ENCODE results near the gene CYTL1. TPM values are rescaled to one million over a fixed set of nuclear protein-coding genes. Genes with fewer than 3 reads are reported as not detected.

CYTL1 gene
- total and polyA plus RNA-seq, 2 of the 4 experiments (the other 2 are of a cell fraction): 1.3 to 7.4 TPM

DNA sequence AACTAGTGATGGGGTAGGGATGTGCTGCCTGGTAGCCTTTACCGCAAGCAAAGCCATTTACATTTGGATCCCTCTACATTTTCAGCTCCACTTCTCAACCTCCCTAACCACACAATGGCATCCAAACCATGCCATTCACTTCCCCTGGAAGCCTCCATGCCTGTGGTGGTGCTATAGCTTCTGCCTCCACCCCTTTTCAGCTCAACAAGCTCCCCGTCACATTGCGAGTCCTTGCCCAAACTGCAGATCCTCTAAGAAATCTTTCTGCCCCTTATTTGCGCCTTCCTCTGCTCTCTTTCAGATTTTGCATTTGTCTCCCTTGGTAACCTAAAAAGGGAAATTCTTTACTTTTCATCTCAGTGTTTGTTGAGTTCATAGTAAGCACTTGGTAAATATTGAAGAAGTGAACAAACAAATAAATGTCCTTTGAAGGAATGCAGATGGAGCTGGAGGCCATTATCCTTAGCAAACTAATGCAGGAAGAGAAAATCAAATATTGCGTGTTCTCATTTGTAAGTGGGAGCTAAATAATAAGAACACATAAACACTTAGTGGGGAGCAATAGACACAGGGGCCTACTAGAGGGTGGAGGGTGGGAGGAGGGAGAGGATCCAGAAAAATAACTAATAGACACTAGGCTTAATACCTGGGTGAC is 6.9 kb downstream of the CYTL1 start:
- 100% methylated on average over 2 of the region's 5 CpGs; no CpG with 5 or more reads in 1 of the 2 experiments for WGBS, 2 experiments (ENCODE audit: extremely low coverage in 2 of 2, insufficient read length in 1 of 2)
- no peak overlapping the region for H2AK5ac ChIP-seq (ENCODE audit: low read depth, low read length)
- BruUV-seq (replicated peaks): no TSS peak
- H3K4me3 ChIP-seq (ENCODE audit: insufficient read depth, low read depth, low read length): no peak overlapping the region
- no peak overlapping the region for H4K91ac ChIP-seq (ENCODE audit: insufficient read depth, low read depth, low read length)
- no peak overlapping the region for H2BK5ac ChIP-seq (ENCODE audit: low read depth, low read length, poor library complexity, severe bottlenecking)
- no peak overlapping the region for H3K56ac ChIP-seq (ENCODE audit: extremely low read depth, insufficient read depth, low read length)
- H3K27me3 ChIP-seq (ENCODE audit: control insufficient read depth, insufficient read depth, low read length): peaks cover 40% of the 10 kb centered on the region
- CTCF ChIA-PET: no interaction called here
- no peaks in the 10 kb centered on the region; the same call in 1 of the 2 replicates for H3K4me1 ChIP-seq (ENCODE audit: control insufficient read depth, insufficient read depth, low read length)
- DNase-seq (no peak), ATAC-seq (ENCODE audit: low read depth) (no peak)
- no peak overlapping the region for H3K18ac ChIP-seq (ENCODE audit: low read depth, low read length)
- no peak overlapping the region for H2BK120ac ChIP-seq (ENCODE audit: low read depth, low read length)
- H3K79me1 ChIP-seq (ENCODE audit: low read depth in 1 of 2, low read length in 2 of 2): no peaks in the 10 kb centered on the region
- no peak overlapping the region for H3K27ac ChIP-seq (ENCODE audit: insufficient read depth, low read length)
- peaks cover 4% of the 10 kb centered on the region; the same call in 1 of the 2 replicates for H3K9me3 ChIP-seq (ENCODE audit: control insufficient read depth, insufficient read depth, low read length)
- no peak overlapping the region for H2BK15ac ChIP-seq (ENCODE audit: low read depth, low read length)
- H3K14ac ChIP-seq (replicated peaks; ENCODE audit: low read depth, low read length): no peak overlapping the region
- H3K23ac ChIP-seq (ENCODE audit: low read depth, low read length): no peak overlapping the region
- H2AK9ac ChIP-seq (replicated peaks; ENCODE audit: low read depth, low read length, poor library complexity): no peak overlapping the region
- no peak overlapping the region for H2BK20ac ChIP-seq (ENCODE audit: low read depth, low read length)
- H3K4me2 ChIP-seq (ENCODE audit: low read depth, low read length): no peak overlapping the region
- POLR2A ChIA-PET (ENCODE audit: unreplicated experiment): no interaction called here
- TF ChIP-seq RFX5 (IDR thresholded peaks at IDR 0.05; ENCODE audit: low read depth, low read length) (no peak), MAFK (IDR thresholded peaks at IDR 0.05; ENCODE audit: low read depth, low read length) (no peak), POLR2A (IDR thresholded peaks at IDR 0.05; ENCODE audit: low read depth, low read length) (no peak), CHD1 (IDR thresholded peaks at IDR 0.05; ENCODE audit: low read depth, low read length) (no peak), BHLHE40 (IDR thresholded peaks at IDR 0.05; ENCODE audit: low read depth, low read length) (no peak), FOS (IDR thresholded peaks at IDR 0.05; ENCODE audit: low read depth, low read length) (no peak), RAD21 (IDR thresholded peaks at IDR 0.05; ENCODE audit: low read length) (no peak), MXI1 (IDR thresholded peaks at IDR 0.05; ENCODE audit: borderline replicate concordance, low read depth, low read length) (no peak), CEBPB (IDR thresholded peaks at IDR 0.05; ENCODE audit: low read depth, low read length) (no peak), RCOR1 (IDR thresholded peaks at IDR 0.05; ENCODE audit: insufficient replicate concordance, low read length) (no peak), MAZ (IDR thresholded peaks at IDR 0.05; ENCODE audit: borderline replicate concordance, low read depth, low read length) (no peak), SMC3 (IDR thresholded peaks at IDR 0.05; ENCODE audit: low read depth, low read length) (no peak), NFE2L2 (IDR thresholded peaks at IDR 0.05; ENCODE audit: low read depth, low read length) (no peak)
- TF ChIP-seq, protein P1, sequence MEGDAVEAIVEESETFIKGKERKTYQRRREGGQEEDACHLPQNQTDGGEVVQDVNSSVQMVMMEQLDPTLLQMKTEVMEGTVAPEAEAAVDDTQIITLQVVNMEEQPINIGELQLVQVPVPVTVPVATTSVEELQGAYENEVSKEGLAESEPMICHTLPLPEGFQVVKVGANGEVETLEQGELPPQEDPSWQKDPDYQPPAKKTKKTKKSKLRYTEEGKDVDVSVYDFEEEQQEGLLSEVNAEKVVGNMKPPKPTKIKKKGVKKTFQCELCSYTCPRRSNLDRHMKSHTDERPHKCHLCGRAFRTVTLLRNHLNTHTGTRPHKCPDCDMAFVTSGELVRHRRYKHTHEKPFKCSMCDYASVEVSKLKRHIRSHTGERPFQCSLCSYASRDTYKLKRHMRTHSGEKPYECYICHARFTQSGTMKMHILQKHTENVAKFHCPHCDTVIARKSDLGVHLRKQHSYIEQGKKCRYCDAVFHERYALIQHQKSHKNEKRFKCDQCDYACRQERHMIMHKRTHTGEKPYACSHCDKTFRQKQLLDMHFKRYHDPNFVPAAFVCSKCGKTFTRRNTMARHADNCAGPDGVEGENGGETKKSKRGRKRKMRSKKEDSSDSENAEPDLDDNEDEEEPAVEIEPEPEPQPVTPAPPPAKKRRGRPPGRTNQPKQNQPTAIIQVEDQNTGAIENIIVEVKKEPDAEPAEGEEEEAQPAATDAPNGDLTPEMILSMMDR (conservative IDR thresholded peaks at IDR 0.05; ENCODE audit: low read depth, low read length): no peak
- TF ChIP-seq, protein P2, sequence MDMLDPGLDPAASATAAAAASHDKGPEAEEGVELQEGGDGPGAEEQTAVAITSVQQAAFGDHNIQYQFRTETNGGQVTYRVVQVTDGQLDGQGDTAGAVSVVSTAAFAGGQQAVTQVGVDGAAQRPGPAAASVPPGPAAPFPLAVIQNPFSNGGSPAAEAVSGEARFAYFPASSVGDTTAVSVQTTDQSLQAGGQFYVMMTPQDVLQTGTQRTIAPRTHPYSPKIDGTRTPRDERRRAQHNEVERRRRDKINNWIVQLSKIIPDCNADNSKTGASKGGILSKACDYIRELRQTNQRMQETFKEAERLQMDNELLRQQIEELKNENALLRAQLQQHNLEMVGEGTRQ (IDR thresholded peaks at IDR 0.05; ENCODE audit: low read depth, low read length): no peak
- TF ChIP-seq, protein P3, sequence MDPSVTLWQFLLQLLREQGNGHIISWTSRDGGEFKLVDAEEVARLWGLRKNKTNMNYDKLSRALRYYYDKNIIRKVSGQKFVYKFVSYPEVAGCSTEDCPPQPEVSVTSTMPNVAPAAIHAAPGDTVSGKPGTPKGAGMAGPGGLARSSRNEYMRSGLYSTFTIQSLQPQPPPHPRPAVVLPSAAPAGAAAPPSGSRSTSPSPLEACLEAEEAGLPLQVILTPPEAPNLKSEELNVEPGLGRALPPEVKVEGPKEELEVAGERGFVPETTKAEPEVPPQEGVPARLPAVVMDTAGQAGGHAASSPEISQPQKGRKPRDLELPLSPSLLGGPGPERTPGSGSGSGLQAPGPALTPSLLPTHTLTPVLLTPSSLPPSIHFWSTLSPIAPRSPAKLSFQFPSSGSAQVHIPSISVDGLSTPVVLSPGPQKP (IDR thresholded peaks at IDR 0.05; ENCODE audit: borderline replicate concordance, low read depth, low read length): no peak
- no peaks in the 10 kb centered on the region for H4K20me1 ChIP-seq (ENCODE audit: insufficient read depth, low read length)
- dilution Hi-C loops (cut with HindIII; ENCODE audit: low sequenced_read_pairs, unreplicated experiment): no loop called here
- H3K36me3 ChIP-seq (ENCODE audit: control insufficient read depth, insufficient read depth, low read length): no peaks in the 10 kb centered on the region
- no peak overlapping the region for H4K5ac ChIP-seq (ENCODE audit: low read depth, low read length)
- no peak overlapping the region for H4K8ac ChIP-seq (ENCODE audit: low read depth in 2 of 2, low read length in 2 of 2)
- H3K9me1 ChIP-seq (ENCODE audit: insufficient read depth, low read length): no peaks in the 10 kb centered on the region
- no peak overlapping the region for H3K9ac ChIP-seq (ENCODE audit: low read depth, low read length)
- H2AFZ ChIP-seq (replicated peaks; ENCODE audit: low read length, poor library complexity): no peak overlapping the region
- H3K4ac ChIP-seq (ENCODE audit: low read depth, low read length): no peak overlapping the region
- in situ Hi-C loops (cut with MboI; ENCODE audit: low sequenced_read_pairs): no loop called here
- intact Hi-C loops (cut with micrococcal nuclease): no loop called here
